Gastroesophageal sphincter (tissue), 3 donors: Measurements from ENCODE around the gene VAMP7.

Experiments
- EP300 ChIP-seq: sonication (generic); formaldehyde crosslinking; IDR thresholded peaks from one replicate; pipeline ENCODE4 v1.6.1; 2017; ENCODE audit warnings: antibody characterized with exemption, mild to moderate bottlenecking
- TF ChIP-seq, protein P1 (sequence below), 4 experiments: fragments of 200-600 bp in 2 of 4; fragments of 450-650 bp in 2 of 4; sonication (generic) in 1 of 4; IDR thresholded peaks; one replicate each; pipeline ENCODE4 v1.5.1; 2017 to 2019; ENCODE audit warnings: antibody characterized with exemption in 4 of 4, mild to moderate bottlenecking in 2 of 4, moderate library complexity in 2 of 4

DNA sequence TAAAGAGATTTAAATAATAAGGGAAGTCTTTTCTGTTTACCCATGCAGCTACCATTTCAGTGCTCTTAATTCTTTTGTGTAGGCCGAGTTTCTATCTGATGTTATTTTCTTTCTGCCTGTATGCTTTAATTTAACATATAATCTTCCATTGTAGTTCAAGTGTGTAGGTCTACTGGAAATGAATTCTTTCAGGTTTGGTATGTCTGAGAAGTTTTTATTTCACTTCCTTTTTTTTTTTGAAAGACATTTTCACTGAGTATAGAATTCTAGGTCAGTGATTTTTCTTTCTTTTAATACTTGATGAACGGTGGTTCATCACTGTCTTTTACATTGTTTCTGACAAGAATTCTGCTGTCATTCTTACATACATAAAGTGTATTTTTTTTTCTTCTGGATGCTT is 42.1 kb downstream of the VAMP7 start:
- TF ChIP-seq, protein P1, sequence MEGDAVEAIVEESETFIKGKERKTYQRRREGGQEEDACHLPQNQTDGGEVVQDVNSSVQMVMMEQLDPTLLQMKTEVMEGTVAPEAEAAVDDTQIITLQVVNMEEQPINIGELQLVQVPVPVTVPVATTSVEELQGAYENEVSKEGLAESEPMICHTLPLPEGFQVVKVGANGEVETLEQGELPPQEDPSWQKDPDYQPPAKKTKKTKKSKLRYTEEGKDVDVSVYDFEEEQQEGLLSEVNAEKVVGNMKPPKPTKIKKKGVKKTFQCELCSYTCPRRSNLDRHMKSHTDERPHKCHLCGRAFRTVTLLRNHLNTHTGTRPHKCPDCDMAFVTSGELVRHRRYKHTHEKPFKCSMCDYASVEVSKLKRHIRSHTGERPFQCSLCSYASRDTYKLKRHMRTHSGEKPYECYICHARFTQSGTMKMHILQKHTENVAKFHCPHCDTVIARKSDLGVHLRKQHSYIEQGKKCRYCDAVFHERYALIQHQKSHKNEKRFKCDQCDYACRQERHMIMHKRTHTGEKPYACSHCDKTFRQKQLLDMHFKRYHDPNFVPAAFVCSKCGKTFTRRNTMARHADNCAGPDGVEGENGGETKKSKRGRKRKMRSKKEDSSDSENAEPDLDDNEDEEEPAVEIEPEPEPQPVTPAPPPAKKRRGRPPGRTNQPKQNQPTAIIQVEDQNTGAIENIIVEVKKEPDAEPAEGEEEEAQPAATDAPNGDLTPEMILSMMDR (IDR thresholded peaks at IDR 0.05), result no peak
- no peak for TF ChIP-seq EP300
